DOHH2 (cell line): Measurements from ENCODE around the gene NRXN3.

ENCODE experiments used
- H3F3A ChIP-seq: fragments of 200-600 bp; sonication (generic), shearing (Covaris generic); 2 replicates; pipeline ENCODE4 v1.6.0; 2016; ENCODE audit warnings: antibody characterized with exemption, mild to moderate bottlenecking; ENCODE audit not compliant: control insufficient read depth, insufficient read depth
- H3K27ac ChIP-seq: fragments of 200-600 bp; sonication (generic); 2 replicates; pipeline ENCODE4 v1.5.1; 2014; ENCODE audit warnings: low read depth, mild to moderate bottlenecking, low read length, moderate library complexity
- H3K27me3 ChIP-seq: fragments of 200-600 bp; sonication (generic); 2 replicates; pipeline ENCODE4 v1.6.1; 2014; ENCODE audit warnings: mild to moderate bottlenecking, low read length, mixed read lengths; ENCODE audit not compliant: control insufficient read depth
- H3K36me3 ChIP-seq: fragments of 200-600 bp; sonication (generic); 2 replicates; pipeline ENCODE4 v1.6.1; 2014; ENCODE audit warnings: mild to moderate bottlenecking, low read length, moderate library complexity, mixed read lengths; ENCODE audit not compliant: control insufficient read depth
- H3K4me1 ChIP-seq: fragments of 200-600 bp; sonication (generic); 2 replicates; pipeline ENCODE4 v1.6.1; 2014; ENCODE audit warnings: mild to moderate bottlenecking, low read length, mixed read lengths; ENCODE audit not compliant: control insufficient read depth
- H3K4me2 ChIP-seq: fragments of 200-600 bp; sonication (generic); 2 replicates; pipeline ENCODE4 v1.6.0; 2014; ENCODE audit warnings: mild to moderate bottlenecking, low read length, moderate library complexity
- H3K4me3 ChIP-seq: fragments of 200-600 bp; sonication (generic); 2 replicates; pipeline ENCODE4 v1.5.1; 2014; ENCODE audit warnings: mild to moderate bottlenecking, low read length, mixed read lengths
- H3K79me2 ChIP-seq: fragments of 200-600 bp; sonication (generic); 2 replicates; pipeline ENCODE4 v1.6.1; 2014; ENCODE audit warnings: mild to moderate bottlenecking, low read length, mixed read lengths; ENCODE audit not compliant: control insufficient read depth
- H3K9me2 ChIP-seq: fragments of 200-600 bp; sonication (generic); replicated peaks from 2 replicates; pipeline ENCODE4 v1.6.1; 2014; ENCODE audit warnings: mild to moderate bottlenecking, low read length, mixed read lengths; ENCODE audit not compliant: control insufficient read depth
- H3K9me3 ChIP-seq: fragments of 200-600 bp; sonication (generic); 2 replicates; pipeline ENCODE4 v1.6.1; 2014; ENCODE audit warnings: antibody characterized with exemption, low read length, mixed read lengths; ENCODE audit not compliant: control insufficient read depth, insufficient read depth
- H4K20me1 ChIP-seq: fragments of 200-600 bp; sonication (generic); 2 replicates; pipeline ENCODE4 v1.6.0; 2014; ENCODE audit warnings: low read depth, mild to moderate bottlenecking, antibody characterized with exemption, low read length, moderate library complexity; ENCODE audit not compliant: control insufficient read depth, insufficient read depth
- CTCF ChIP-seq: fragments of 200-600 bp; sonication (generic); IDR thresholded peaks from one replicate; pipeline ENCODE4 v1.5.1; 2014; ENCODE audit warnings: antibody characterized with exemption, mild to moderate bottlenecking, low read depth, low read length; ENCODE audit not compliant: poor library complexity, severe bottlenecking
- EZH2phosphoT487 ChIP-seq: fragments of 200-600 bp; sonication (generic); IDR thresholded peaks from 2 replicates; pipeline ENCODE4 v1.6.1; 2017; ENCODE audit warnings: borderline replicate concordance, mild to moderate bottlenecking, antibody characterized with exemption, low read length, moderate library complexity, mixed read lengths

Gene NRXN3

GRCh38 chr14:78701246-78701645 is 531.1 kb downstream of the NRXN3 start:
- Histone ChIP-seq H3K4me3 (no peak overlapping the region), H3K79me2 (no peaks in the 10 kb centered on the region), H3K9me2 (no peaks in the 10 kb centered on the region), H3K27ac (no peak overlapping the region), H3K9me3 (no peaks in the 10 kb centered on the region), H3K4me2 (no peak overlapping the region), H3K36me3 (no peaks in the 10 kb centered on the region), H3K4me1 (no peaks in the 10 kb centered on the region), H3F3A (no peaks in the 10 kb centered on the region), H4K20me1 (no peaks in the 10 kb centered on the region), H3K27me3 (no peaks in the 10 kb centered on the region)
- no peak for TF ChIP-seq CTCF
- no peak for TF ChIP-seq EZH2phosphoT487

- H3K9me2 ChIP-seq = no peaks in the 10 kb centered on the region
- H3K4me2 ChIP-seq = no peak overlapping the region
- H3K27me3 ChIP-seq = no peaks in the 10 kb centered on the region
- TF ChIP-seq CTCF (no peak), EZH2phosphoT487 (no peak)
- no peaks in the 10 kb centered on the region for H3K4me1 ChIP-seq
- no peaks in the 10 kb centered on the region for H4K20me1 ChIP-seq
- H3K36me3 ChIP-seq = no peaks in the 10 kb centered on the region
- no peaks in the 10 kb centered on the region for H3K9me3 ChIP-seq
- no peaks in the 10 kb centered on the region for H3F3A ChIP-seq
- no peak overlapping the region for H3K27ac ChIP-seq
- H3K79me2 ChIP-seq = no peaks in the 10 kb centered on the region
- H3K4me3 ChIP-seq = no peak overlapping the region
Observed at GRCh38 chr14:78704965-78705364, 534.8 kb downstream of the NRXN3 start.

GRCh38 chr14:78705989-78706388 is 535.8 kb downstream of the NRXN3 start:
- Histone ChIP-seq H3F3A (no peaks in the 10 kb centered on the region), H3K79me2 (no peaks in the 10 kb centered on the region), H3K27me3 (no peaks in the 10 kb centered on the region), H3K36me3 (no peaks in the 10 kb centered on the region), H3K4me1 (no peaks in the 10 kb centered on the region), H3K27ac (no peak overlapping the region), H3K9me2 (no peaks in the 10 kb centered on the region), H3K4me2 (no peak overlapping the region), H3K9me3 (no peaks in the 10 kb centered on the region), H4K20me1 (no peaks in the 10 kb centered on the region), H3K4me3 (no peak overlapping the region)
- TF ChIP-seq EZH2phosphoT487 = no peak
- TF ChIP-seq CTCF = no peak
